ENCODE data around the gene RFFL.

RFFL gene

GRCh38 chr17:35074711-35075707, 11.5 kb upstream of the RFFL start:
- Histone ChIP-seq H3K27me3 (ENCODE audit: low read depth, low read length) (no peaks in the 10 kb centered on the region), H3K79me2 (ENCODE audit: low read length) (peaks cover 76% of the 10 kb centered on the region), H3K9ac (ENCODE audit: low read length) (no peak overlapping the region), H3K9me3 (ENCODE audit: insufficient read depth, low read length) (no peaks in the 10 kb centered on the region), H3K27ac (ENCODE audit: low read length) (no peak overlapping the region), H3K36me3 (replicated peaks; ENCODE audit: low read depth, low read length) (peaks cover 13% of the 10 kb centered on the region), H2AFZ (ENCODE audit: low read depth, low read length) (no peak overlapping the region), H4K20me1 (ENCODE audit: insufficient read depth, low read length) (no peaks in the 10 kb centered on the region), H3K4me1 (ENCODE audit: low read length) (peaks cover 27% of the 10 kb centered on the region), H3K4me3 (ENCODE audit: low read length) (no peak overlapping the region), H3K4me2 (ENCODE audit: low read length) (no peak overlapping the region)
- TF ChIP-seq CTCF (IDR thresholded peaks at IDR 0.05; ENCODE audit: low read depth, low read length), result no peak
- no peak for TF ChIP-seq EZH2phosphoT487 (IDR thresholded peaks at IDR 0.05; ENCODE audit: low read depth)

- peaks cover 30% of the 10 kb centered on the region for H3K4me1 ChIP-seq (ENCODE audit: low read length)
- no peak overlapping the region for H3K9ac ChIP-seq (ENCODE audit: low read length)
- no peak overlapping the region for H3K27ac ChIP-seq (ENCODE audit: low read length)
- peaks cover 68% of the 10 kb centered on the region for H3K79me2 ChIP-seq (ENCODE audit: low read length)
- no peaks in the 10 kb centered on the region for H3K9me3 ChIP-seq (ENCODE audit: insufficient read depth, low read length)
- no peak overlapping the region for H3K4me3 ChIP-seq (ENCODE audit: low read length)
- H3K36me3 ChIP-seq (replicated peaks; ENCODE audit: low read depth, low read length), result peaks cover 10% of the 10 kb centered on the region
- no peak overlapping the region for H2AFZ ChIP-seq (ENCODE audit: low read depth, low read length)
- H3K4me2 ChIP-seq (ENCODE audit: low read length), result no peak overlapping the region
- TF ChIP-seq CTCF (IDR thresholded peaks at IDR 0.05; ENCODE audit: low read depth, low read length) (no peak), EZH2phosphoT487 (IDR thresholded peaks at IDR 0.05; ENCODE audit: low read depth) (no peak)
- H3K27me3 ChIP-seq (ENCODE audit: low read depth, low read length), result no peaks in the 10 kb centered on the region
- no peaks in the 10 kb centered on the region for H4K20me1 ChIP-seq (ENCODE audit: insufficient read depth, low read length)
These were observed 10.6 kb upstream of the RFFL start for GRCh38 chr17:35073991-35074627.

- Histone ChIP-seq H3K4me2 (ENCODE audit: low read length) (peak overlapping the region; percentile 7), H3K36me3 (replicated peaks; ENCODE audit: low read depth, low read length) (peaks cover 10% of the 10 kb centered on the region), H2AFZ (ENCODE audit: low read depth, low read length) (no peak overlapping the region), H3K27ac (ENCODE audit: low read length) (no peak overlapping the region), H3K4me1 (ENCODE audit: low read length) (peaks cover 39% of the 10 kb centered on the region), H3K9ac (ENCODE audit: low read length) (no peak overlapping the region), H3K9me3 (ENCODE audit: insufficient read depth, low read length) (no peaks in the 10 kb centered on the region), H4K20me1 (ENCODE audit: insufficient read depth, low read length) (no peaks in the 10 kb centered on the region), H3K79me2 (ENCODE audit: low read length) (peaks cover 68% of the 10 kb centered on the region), H3K27me3 (ENCODE audit: low read depth, low read length) (no peaks in the 10 kb centered on the region), H3K4me3 (ENCODE audit: low read length) (no peak overlapping the region)
- no peak for TF ChIP-seq EZH2phosphoT487 (IDR thresholded peaks at IDR 0.05; ENCODE audit: low read depth)
- no peak for TF ChIP-seq CTCF (IDR thresholded peaks at IDR 0.05; ENCODE audit: low read depth, low read length)
These were observed 9.8 kb upstream of the RFFL start for GRCh38 chr17:35073183-35073790.

GRCh38 chr17:35069311-35069710, 5.8 kb upstream of the RFFL start:
- Histone ChIP-seq H3K9ac (ENCODE audit: low read length) (peak overlapping the region; percentile 62), H3K27ac (ENCODE audit: low read length) (peak overlapping the region; percentile 98), H3K4me2 (ENCODE audit: low read length) (peak overlapping the region; percentile 86), H4K20me1 (ENCODE audit: insufficient read depth, low read length) (no peaks in the 10 kb centered on the region), H3K36me3 (replicated peaks; ENCODE audit: low read depth, low read length) (peaks cover 10% of the 10 kb centered on the region), H3K79me2 (ENCODE audit: low read length) (peaks cover 74% of the 10 kb centered on the region), H3K4me3 (ENCODE audit: low read length) (peak overlapping the region; percentile 63), H3K27me3 (ENCODE audit: low read depth, low read length) (no peaks in the 10 kb centered on the region), H2AFZ (ENCODE audit: low read depth, low read length) (no peak overlapping the region), H3K4me1 (ENCODE audit: low read length) (peaks cover 73% of the 10 kb centered on the region), H3K9me3 (ENCODE audit: insufficient read depth, low read length) (no peaks in the 10 kb centered on the region)
- no peak for TF ChIP-seq EZH2phosphoT487 (IDR thresholded peaks at IDR 0.05; ENCODE audit: low read depth)
- no peak for TF ChIP-seq CTCF (IDR thresholded peaks at IDR 0.05; ENCODE audit: low read depth, low read length)

Data from OCI-LY3 (cell line).